Liver (tissue), 3 donors: ENCODE data around the gene STK39.

ENCODE experiments used
- CTCF ChIP-seq: fragments of 150-350 bp; IDR thresholded peaks from 2 replicates; pipeline ENCODE4 v1.5.1; 2017; ENCODE audit warnings: improper control_type of control experiment, low read depth, low read length; ENCODE audit not compliant: missing input control
- EGR1 ChIP-seq, 2 donors: IDR thresholded peaks; 2 replicates each; pipeline ENCODE4 v1.6.1; 2016 to 2018; ENCODE audit warnings: antibody characterized with exemption in 2 of 2, low read depth in 2 of 2
- HNF4A ChIP-seq, 2 donors: conservative IDR thresholded peaks; 2 replicates each; pipeline ENCODE4 v1.6.1; 2016; ENCODE audit warnings: antibody characterized with exemption in 2 of 2, mild to moderate bottlenecking in 2 of 2
- NR2F2 ChIP-seq: IDR thresholded peaks from 2 replicates; pipeline ENCODE4 v1.6.1; 2016; ENCODE audit warnings: antibody characterized with exemption
- RAD21 ChIP-seq, 2 donors: IDR thresholded peaks; 2 replicates each; pipeline ENCODE4 v1.6.1; 2016; ENCODE audit warnings: antibody characterized with exemption in 2 of 2, mild to moderate bottlenecking in 2 of 2
- REST ChIP-seq: IDR thresholded peaks from 2 replicates; pipeline ENCODE4 v1.6.1; 2016; ENCODE audit warnings: antibody characterized with exemption, mild to moderate bottlenecking
- TAF1 ChIP-seq: conservative IDR thresholded peaks from 2 replicates; pipeline ENCODE4 v1.6.1; 2016; ENCODE audit warnings: antibody characterized with exemption, mild to moderate bottlenecking
- YY1 ChIP-seq: IDR thresholded peaks from 2 replicates; pipeline ENCODE4 v1.6.1; 2016; ENCODE audit warnings: antibody characterized with exemption, mild to moderate bottlenecking
- donor health status: healthy.
- donor health status: healthy.

GRCh38 chr2:168179592-168179991 is 67.8 kb downstream of the STK39 start:
- no peak for TF ChIP-seq TAF1
- no peak for TF ChIP-seq CTCF
- no peak for TF ChIP-seq HNF4A (conservative IDR thresholded peaks at IDR 0.05)
- no peak for TF ChIP-seq EGR1 (IDR thresholded peaks at IDR 0.05; ENCODE audit: low read depth in 2 of 2)
- no peak for TF ChIP-seq NR2F2
- no peak for TF ChIP-seq REST
- no peak for TF ChIP-seq RAD21 (IDR thresholded peaks at IDR 0.05)
- TF ChIP-seq YY1, result no peak
